DLD1 (cell line): ENCODE results near the gene CNKSR2.

Experiments
- in situ Hi-C: cut with HindIII; loops from 2 replicates; pipeline ENCODE4 v1.10.0; 2017; ENCODE audit warnings: low sequenced_read_pairs

Gene CNKSR2

DNA sequence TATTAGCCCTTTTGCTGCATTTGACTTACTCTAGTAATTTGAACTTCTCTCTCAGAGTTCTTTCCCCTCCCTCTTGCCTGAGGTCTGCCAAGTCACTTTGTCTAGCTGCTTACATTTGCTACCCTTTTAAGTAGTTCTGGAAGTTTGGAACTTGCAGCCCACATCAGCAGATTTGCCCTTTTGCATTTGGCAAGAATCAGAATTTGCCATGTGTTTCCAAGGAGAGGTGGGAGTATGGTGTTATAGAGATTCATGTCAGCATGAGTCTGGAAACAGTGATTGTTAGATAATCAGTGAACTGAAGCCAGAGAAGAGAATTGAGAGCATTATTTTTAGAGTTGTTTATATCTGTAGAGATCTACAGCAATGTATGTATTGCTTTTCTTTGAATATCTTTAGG, 231.8 kb downstream of the CNKSR2 start:
- in situ Hi-C loops = no loop called here

DNA sequence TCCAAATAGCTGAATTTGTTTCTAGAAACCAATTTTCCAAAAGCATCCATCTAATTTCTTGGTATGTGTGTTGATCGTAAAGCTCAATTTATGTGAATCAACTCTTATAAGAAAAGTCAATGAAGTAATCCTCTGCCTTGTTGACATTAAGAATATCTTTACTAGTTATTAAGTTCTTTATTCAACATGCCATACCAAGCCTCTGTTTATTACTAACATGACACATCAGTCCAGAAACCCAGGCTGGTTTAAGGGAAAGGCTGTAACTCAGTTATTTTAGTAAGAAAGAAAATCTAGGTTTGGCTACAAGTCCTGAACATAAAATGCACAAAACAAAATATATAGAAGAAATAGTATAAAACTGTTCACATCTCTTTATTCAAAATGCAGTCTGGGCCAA, 235.9 kb downstream of the CNKSR2 start:
- in situ Hi-C loops = no loop called here

DNA sequence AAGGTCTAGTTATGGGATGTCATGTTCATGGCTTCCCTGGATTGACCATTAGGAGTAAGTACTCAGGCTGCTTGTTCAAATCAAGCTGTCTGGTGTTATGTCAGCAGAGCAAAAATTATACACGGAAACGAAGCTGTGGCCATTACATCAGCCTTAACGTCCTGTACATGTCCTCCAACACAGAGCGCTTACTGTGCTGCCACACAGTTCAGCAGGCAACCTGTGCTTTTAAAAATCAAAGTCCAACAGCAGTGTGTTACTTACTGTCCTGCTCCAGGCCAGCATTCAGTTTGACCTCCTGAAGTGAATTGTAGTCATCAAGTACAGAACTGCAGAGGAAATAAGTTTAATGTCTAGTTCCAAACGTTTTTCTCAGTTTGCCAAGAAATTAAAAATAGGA, 237.9 kb downstream of the CNKSR2 start:
- in situ Hi-C loops = no loop called here

DNA sequence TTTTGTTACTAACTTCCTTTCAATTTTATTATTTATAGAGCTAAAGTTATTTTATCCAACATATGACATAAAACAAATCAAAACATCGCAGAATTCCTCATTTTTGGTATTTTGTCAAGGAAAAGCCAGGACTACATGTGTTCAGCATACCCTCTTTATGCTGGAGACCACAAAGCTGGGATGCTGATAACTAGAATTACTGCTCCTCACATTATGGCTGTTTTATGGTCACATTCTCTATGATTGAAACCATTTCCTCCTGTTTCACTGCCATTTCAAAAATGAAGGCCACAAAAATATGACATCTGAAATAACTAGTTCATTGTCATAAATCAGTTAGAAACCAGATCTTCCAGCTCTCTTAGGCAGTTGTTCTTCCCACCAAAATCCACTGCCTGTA, 242.2 kb downstream of the CNKSR2 start:
- in situ Hi-C loops = no loop called here

DNA sequence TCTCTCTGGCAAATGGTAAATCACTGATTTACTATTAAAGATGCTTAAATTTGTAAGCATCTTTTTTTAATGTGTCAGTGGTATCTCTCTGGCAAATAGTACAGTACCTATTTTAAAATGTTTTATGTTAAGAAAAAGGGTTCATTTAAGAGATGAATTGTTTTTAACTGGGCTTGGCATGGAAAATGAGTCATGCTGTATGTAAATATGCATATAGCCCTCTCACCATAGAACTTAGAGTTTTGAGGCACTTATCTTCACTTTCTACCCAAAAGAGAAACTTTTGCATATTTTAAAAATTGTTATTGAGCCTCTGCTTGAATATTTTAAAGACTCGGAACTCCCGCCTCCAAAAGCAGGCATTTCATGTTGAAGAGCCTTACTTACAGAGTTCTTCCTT, 246.0 kb downstream of the CNKSR2 start:
- in situ Hi-C loops = no loop called here

- in situ Hi-C loops = no loop called here
Measured at GRCh38 chrX:21623778-21624501, 249.7 kb downstream of the CNKSR2 start.

- in situ Hi-C loops = no loop called here
Measured at GRCh38 chrX:21632027-21632426, 257.8 kb downstream of the CNKSR2 start.

- in situ Hi-C loops = no loop called here
Measured at GRCh38 chrX:21638311-21638710, 264.1 kb downstream of the CNKSR2 start.

- in situ Hi-C loops = no loop called here
Measured at GRCh38 chrX:21639775-21640174, 265.6 kb downstream of the CNKSR2 start.

DNA sequence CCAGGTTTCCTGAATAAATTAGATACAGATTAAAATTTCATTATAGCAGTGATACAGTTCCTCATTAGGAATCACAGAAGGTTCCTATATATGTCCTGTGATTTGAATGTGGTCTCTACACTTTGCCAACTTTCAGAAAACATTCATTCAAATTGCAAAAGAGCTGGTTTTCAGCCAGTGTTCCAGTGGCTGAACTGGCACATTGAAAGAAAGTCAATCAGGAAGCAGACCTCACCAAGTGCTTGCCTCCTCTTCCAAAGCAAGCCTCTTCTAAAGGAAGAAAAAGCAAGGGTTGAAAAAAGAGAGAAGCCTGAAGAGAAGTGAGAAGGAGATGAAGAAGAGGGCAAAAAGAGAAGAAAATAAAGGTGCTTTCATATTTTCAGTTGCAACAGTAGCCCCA, 271.2 kb downstream of the CNKSR2 start:
- in situ Hi-C loops = no loop called here

- in situ Hi-C loops = no loop called here
Measured at GRCh38 chrX:21645886-21646285, 271.7 kb downstream of the CNKSR2 start.

DNA sequence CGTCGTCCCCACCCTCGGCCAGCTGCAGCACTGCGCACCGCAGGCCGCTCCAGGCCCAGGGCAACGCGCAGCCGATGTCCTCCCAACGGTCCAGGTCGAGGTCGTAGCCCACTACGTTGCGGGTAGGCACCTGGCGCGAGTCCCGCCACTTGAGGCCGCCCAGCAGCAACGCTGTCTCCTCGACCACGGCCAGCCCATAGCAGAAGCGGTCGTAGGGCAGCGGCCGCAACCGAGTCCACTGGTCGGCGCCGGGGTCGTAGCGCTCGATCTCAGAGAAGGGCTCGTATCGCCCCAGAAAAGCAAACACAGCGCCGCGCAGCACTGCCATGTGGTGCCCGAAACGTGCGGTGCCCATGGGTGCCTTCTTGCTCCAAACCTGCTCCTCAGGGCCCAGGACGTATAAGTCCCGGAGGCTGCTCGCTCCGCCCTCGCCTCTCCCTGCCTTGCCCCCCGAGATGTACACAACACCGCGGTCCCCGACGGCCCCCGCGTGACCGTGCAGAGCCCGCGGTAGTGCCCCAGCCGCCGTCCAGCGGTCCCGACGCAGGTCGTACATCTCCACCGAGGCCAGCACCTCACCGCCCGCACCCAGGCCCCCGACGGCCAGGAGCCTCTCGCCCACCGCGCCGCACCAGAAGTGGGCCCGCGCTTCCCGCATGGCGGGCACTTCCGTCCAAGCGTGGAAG, 281.8 kb downstream of the CNKSR2 start:
- in situ Hi-C loops = no loop called here

DNA sequence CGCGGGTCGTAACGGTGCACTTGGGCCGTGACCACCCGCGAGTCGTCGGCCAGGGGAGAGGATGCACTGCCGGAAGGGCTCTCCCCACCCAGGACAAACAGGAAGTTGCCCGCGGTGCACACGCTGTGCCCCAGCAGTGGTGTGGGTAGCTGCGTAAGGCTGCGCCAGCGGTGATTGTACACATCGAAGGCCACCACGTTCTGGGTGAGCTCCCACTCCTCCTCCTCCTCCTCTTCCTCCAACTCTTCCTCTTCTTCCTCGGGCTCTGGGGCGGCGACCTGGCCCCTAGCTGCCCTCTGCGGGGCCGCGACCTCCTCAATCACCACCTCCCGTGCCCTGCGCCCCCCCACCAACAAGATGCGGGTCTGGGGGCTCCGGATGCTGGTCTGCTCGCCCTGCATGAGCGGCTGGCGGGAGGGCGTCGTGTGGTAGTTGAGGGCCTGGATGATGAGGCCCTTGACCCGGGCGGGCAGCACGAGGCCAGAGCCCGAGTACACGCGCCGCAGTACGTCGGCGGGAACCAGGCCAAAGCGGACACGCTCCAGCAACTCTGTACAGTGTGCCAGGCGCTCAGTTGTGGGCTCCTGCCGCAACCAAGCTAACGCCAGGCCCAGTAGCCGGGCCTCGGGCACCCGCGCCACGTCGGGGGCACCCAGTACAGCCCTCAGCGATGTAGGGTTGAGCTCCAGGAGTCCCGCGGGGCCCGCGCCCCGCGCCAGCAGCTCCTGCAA, 282.5 kb downstream of the CNKSR2 start:
- in situ Hi-C loops = no loop called here

GRCh38 chrX:21657318-21658151, 283.3 kb downstream of the CNKSR2 start:
- in situ Hi-C loops = no loop called here

DNA sequence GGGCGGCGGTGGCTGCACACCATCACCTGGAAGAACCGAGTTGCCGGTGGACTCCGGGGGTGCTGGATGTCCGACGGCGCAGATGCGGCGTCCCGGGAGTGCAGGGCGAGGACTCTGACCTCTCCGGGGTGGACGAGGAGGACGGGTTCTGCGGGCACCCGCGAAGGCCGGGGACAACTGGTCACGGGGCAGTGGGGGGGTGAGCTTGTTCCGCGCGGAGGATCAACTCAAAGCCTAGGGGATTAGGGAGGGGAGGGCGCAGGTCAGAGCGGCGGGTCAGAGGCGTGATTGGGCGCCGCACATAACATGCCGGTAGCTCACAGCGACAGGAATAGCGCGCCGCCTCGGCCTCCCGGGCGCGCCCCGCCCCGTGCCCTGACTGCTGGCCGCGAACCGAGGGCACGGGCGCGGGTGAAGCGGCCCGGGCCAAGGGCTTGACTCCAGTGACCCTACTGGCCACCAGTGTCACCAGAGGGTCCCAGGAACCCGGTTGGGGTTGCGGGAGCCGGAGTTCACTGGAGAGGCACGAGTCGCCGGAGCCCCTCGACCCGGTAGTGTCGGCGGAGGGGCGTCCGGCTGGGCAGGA, 284.0 kb downstream of the CNKSR2 start, which contains the start of gene KLHL34:
TSS of gene KLHL34 (minus strand) at position 179 of the 586 bp plus-strand sequence. CDS start 542 bp downstream, outside the sequence.
- in situ Hi-C loops = no loop called here

GRCh38 chrX:21658746-21659145, 284.5 kb downstream of the CNKSR2 start:
- in situ Hi-C loops = no loop called here

GRCh38 chrX:21659320-21659719, 285.1 kb downstream of the CNKSR2 start:
- in situ Hi-C loops = no loop called here

DNA sequence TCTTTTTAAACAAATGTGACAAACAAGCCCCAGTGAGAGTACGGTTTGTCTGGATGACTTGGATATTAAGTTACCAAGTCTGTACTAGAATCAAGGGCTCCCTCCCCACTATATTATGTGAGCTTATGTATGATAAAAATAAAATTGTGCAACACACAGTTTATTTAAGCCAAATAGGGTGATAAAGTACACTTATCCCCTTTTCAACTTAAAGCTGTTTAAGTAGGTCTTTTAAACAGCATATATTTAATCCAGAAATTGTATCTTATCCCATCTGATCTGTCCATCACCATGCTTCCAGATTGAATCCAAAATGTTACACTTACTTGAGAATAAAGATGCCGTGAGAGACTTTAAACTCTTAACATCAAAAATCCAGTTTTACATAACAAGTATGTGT, 285.9 kb downstream of the CNKSR2 start:
- in situ Hi-C loops = no loop called here

DNA sequence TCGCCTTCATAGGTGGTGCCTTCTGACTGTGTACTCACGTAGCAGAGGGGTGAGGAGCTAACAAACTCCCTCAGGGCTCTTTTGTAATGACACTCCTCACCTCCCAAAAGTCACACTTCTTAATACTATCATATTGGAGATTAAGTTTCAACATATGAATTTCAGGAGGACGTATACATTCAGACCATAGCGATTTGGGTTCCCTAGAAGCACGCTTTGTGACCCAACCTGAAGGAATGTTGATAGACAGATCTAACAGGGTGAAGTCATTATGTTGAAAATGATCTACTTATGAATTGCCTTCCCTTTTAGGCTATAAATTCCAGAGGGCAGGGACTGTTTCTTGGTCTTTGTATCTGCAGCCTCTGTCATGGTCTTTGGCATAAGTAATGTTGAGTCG, 287.1 kb downstream of the CNKSR2 start:
- in situ Hi-C loops = no loop called here

- in situ Hi-C loops = no loop called here
Measured at GRCh38 chrX:21662761-21663160, 288.5 kb downstream of the CNKSR2 start.

- in situ Hi-C loops = no loop called here
Measured at GRCh38 chrX:21666252-21666651, 292.0 kb downstream of the CNKSR2 start.
